Skeletal muscle satellite cell (primary cell): Measurements from ENCODE around the gene CARNS1.
"Not testable (repeated sequence)": the region's sequence is repeated elsewhere in the genome, so short reads cannot be mapped to it uniquely, and the experiment has no call there.

Source experiments
- H3K27me3 ChIP-seq: 2 replicates; pipeline ENCODE4 v1.7.0; 2013; ENCODE audit warnings: low read length; ENCODE audit not compliant: control insufficient read depth, insufficient read depth
- H3K36me3 ChIP-seq: 2 replicates; pipeline ENCODE4 v1.7.0; 2013; ENCODE audit warnings: mild to moderate bottlenecking, control low read depth, low read length; ENCODE audit not compliant: insufficient read depth
- H3K4me1 ChIP-seq: 2 replicates; pipeline ENCODE4 v1.7.0; 2013; ENCODE audit warnings: low read length; ENCODE audit not compliant: control insufficient read depth, insufficient read depth
- H3K4me2 ChIP-seq: 2 replicates; pipeline ENCODE4 v1.7.0; 2013; ENCODE audit warnings: mild to moderate bottlenecking, low read length
- H3K4me3 ChIP-seq: 2 replicates; pipeline ENCODE4 v1.7.0; 2013; ENCODE audit warnings: low read length
- H3K9ac ChIP-seq: 2 replicates; pipeline ENCODE4 v1.7.0; 2013; ENCODE audit warnings: mild to moderate bottlenecking, low read depth, low read length, moderate library complexity
- H3K9me3 ChIP-seq: replicated peaks from 2 replicates; pipeline ENCODE4 v1.7.0; 2013; ENCODE audit warnings: mild to moderate bottlenecking, control low read depth, low read length

Gene CARNS1

GRCh38 chr11:67419325-67420049, 4.0 kb downstream of the CARNS1 start:
- Histone ChIP-seq H3K4me2 (peak overlapping the region; percentile 24), H3K4me3 (no peak overlapping the region), H3K4me1 (peaks cover 42% of the 10 kb centered on the region), H3K36me3 (no peaks in the 10 kb centered on the region), H3K27me3 (no peaks in the 10 kb centered on the region), H3K9me3 (no peaks in the 10 kb centered on the region), H3K9ac (no peak overlapping the region)

- Histone ChIP-seq H3K36me3 (no peaks in the 10 kb centered on the region), H3K4me2 (peak overlapping the region; percentile 99), H3K4me3 (peak overlapping the region; percentile 79), H3K27me3 (no peaks in the 10 kb centered on the region), H3K4me1 (peaks cover 39% of the 10 kb centered on the region), H3K9ac (peak overlapping the region; percentile 82), H3K9me3 (no peaks in the 10 kb centered on the region)
These were observed 4.7 kb downstream of the CARNS1 start for GRCh38 chr11:67420147-67420645.

- Histone ChIP-seq H3K36me3 (no peaks in the 10 kb centered on the region), H3K4me3 (peak overlapping the region; percentile 79), H3K27me3 (no peaks in the 10 kb centered on the region), H3K4me2 (peak overlapping the region; percentile 99), H3K9ac (peak overlapping the region; percentile 82), H3K9me3 (no peaks in the 10 kb centered on the region), H3K4me1 (peaks cover 37% of the 10 kb centered on the region)
These were observed 5.4 kb downstream of the CARNS1 start for GRCh38 chr11:67420646-67421429.

GRCh38 chr11:67421430-67422031, 6.1 kb downstream of the CARNS1 start:
- Histone ChIP-seq H3K9ac (no peak overlapping the region), H3K4me1 (peaks cover 30% of the 10 kb centered on the region), H3K27me3 (no peaks in the 10 kb centered on the region), H3K4me2 (peak overlapping the region; percentile 99), H3K4me3 (peak overlapping the region; percentile 79), H3K36me3 (no peaks in the 10 kb centered on the region), H3K9me3 (no peaks in the 10 kb centered on the region)

DNA sequence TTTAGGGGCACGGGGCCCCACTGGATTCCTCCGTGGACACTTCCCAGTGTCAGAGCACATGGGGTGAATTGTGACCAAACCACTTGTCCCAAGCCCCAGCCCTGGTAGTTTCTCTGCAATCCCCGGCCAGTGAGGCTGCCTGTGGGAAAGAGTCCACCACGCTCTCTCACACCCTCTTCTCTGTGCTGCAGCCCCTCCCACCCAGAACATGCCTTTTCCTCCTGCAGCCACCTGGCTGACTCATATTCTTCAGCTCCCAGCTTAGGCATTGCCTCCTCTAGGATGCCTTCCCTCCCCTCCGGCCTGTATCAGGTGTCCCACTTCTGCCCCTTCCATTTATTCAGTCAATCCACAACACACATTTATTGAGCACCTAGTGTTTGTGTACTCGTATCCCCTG, 7.4 kb downstream of the CARNS1 start:
- no peak overlapping the region for H3K9ac ChIP-seq
- H3K36me3 ChIP-seq, result no peaks in the 10 kb centered on the region
- no peaks in the 10 kb centered on the region for H3K27me3 ChIP-seq
- peaks cover 26% of the 10 kb centered on the region for H3K4me1 ChIP-seq
- H3K4me2 ChIP-seq, result no peak overlapping the region
- H3K4me3 ChIP-seq, result no peak overlapping the region
- H3K9me3 ChIP-seq, result no peaks in the 10 kb centered on the region

DNA sequence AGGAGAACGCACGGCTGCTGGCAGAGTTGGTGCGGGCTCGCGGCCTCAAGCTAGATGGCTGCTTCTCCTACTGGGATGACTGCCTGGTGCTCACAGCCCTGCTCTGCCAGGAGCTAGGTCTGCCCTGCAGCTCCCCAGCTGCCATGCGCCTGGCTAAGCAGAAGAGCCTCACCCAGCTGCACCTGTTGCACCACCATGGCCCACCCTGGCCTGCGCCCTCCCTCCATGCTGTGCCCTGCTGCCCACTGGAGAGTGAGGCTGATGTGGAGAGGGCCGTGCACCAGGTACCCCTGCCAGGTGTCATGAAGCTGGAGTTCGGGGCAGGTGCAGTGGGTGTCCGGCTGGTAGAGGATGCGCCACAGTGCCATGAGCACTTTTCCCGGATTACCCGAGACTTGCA, 8.0 kb downstream of the CARNS1 start:
- H3K4me2 ChIP-seq, result no peak overlapping the region
- H3K9me3 ChIP-seq, result no peaks in the 10 kb centered on the region
- no peaks in the 10 kb centered on the region for H3K27me3 ChIP-seq
- no peak overlapping the region for H3K9ac ChIP-seq
- no peaks in the 10 kb centered on the region for H3K36me3 ChIP-seq
- no peak overlapping the region for H3K4me3 ChIP-seq
- H3K4me1 ChIP-seq, result peaks cover 21% of the 10 kb centered on the region

GRCh38 chr11:67423891-67424613, 8.6 kb downstream of the CARNS1 start:
- H3K9ac ChIP-seq, result no peak overlapping the region
- H3K4me2 ChIP-seq, result no peak overlapping the region
- H3K4me3 ChIP-seq, result no peak overlapping the region
- no peaks in the 10 kb centered on the region for H3K9me3 ChIP-seq
- no peaks in the 10 kb centered on the region for H3K36me3 ChIP-seq
- H3K27me3 ChIP-seq, result no peaks in the 10 kb centered on the region
- H3K4me1 ChIP-seq, result peaks cover 17% of the 10 kb centered on the region

DNA sequence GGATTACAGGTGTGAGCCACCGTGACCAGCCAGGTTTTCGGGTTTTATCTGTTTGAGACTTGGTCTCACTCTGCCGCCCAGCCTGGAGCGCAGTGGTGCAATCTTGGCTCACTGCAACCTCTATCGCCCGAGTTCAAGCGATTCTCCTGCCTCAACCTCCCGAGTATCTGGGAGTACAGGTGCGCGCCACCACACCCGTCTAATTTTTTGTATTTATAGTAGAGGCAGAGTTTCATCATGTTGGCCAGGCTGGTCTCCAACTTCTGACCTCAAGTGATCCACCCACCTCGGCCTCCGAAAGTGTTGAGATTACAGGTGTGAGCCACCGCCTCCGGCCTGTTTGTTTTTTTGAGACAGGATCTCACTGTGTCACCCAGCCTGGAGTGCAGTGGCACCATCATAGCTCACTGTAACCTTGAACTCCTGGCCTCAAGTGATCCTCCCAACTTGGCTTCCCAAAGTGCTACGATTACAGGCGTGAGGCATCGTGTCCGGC, 11.9 kb downstream of the CARNS1 start:
- Histone ChIP-seq H3K4me1 (peaks cover 11% of the 10 kb centered on the region), H3K4me3 (peak overlapping the region; percentile 96), H3K9ac (peak overlapping the region; percentile 94), H3K36me3 (peaks cover 11% of the 10 kb centered on the region), H3K4me2 (peak overlapping the region; percentile 92)
- H3K9me3 ChIP-seq, H3K27me3 ChIP-seq: not testable (repeated sequence)

GRCh38 chr11:67428052-67429001, 12.8 kb downstream of the CARNS1 start, which contains the start of gene RPS6KB2:
Gene RPS6KB2 (plus strand): TSS chr11:67428494. CDS start chr11:67428546, 52 bp downstream.
- Histone ChIP-seq H3K9me3 (no peaks in the 10 kb centered on the region), H3K9ac (peak within 1 kb of the TSS; percentile 94), H3K4me1 (peaks cover 11% of the 10 kb centered on the region), H3K4me3 (peak within 1 kb of the TSS; percentile 96), H3K27me3 (no peaks in the 10 kb centered on the region), H3K36me3 (peaks cover 17% of the 10 kb centered on the region), H3K4me2 (peak within 1 kb of the TSS; percentile 92)

GRCh38 chr11:67429038-67429668, 13.7 kb downstream of the CARNS1 start:
- Histone ChIP-seq H3K27me3 (no peaks in the 10 kb centered on the region), H3K4me3 (peak overlapping the region; percentile 96), H3K9ac (peak overlapping the region; percentile 94), H3K36me3 (peaks cover 25% of the 10 kb centered on the region), H3K9me3 (no peaks in the 10 kb centered on the region), H3K4me2 (peak overlapping the region; percentile 92), H3K4me1 (peaks cover 11% of the 10 kb centered on the region)
